Panc1 (cell line): ENCODE results near the gene LAMB3. TPM values are rescaled to one million over a fixed set of nuclear protein-coding genes. Genes with fewer than 3 reads are reported as not detected.
A peak's percentile ranks its signal among the peaks of the same experiment; 100 is the strongest.
"Not testable (repeated sequence)": the region's sequence is repeated elsewhere in the genome, so short reads cannot be mapped to it uniquely, and the experiment has no call there.

ENCODE experiments used
- ATAC-seq: fragments of 200-7000 bp; cut with Tn5 transposase; 2 replicates; pipeline ENCODE4 v1.9.1; 2020; ENCODE audit warnings: mild to moderate bottlenecking, moderate library complexity
- Bru-seq: library from RNA; stranded (reverse); fragments of 400-500 nt; gene quantifications from one replicate; lab custom pipeline; 2021; lab: Mats Ljungman, UMichigan
- BruChase-seq, 2 experiments: library from RNA; stranded (reverse); fragments of 400-500 nt; gene quantifications; one replicate each; lab custom pipeline; 2021; lab: Mats Ljungman, UMichigan
- BruUV-seq: library from RNA; stranded (reverse); fragments of 400-500 nt; replicated peaks from 2 replicates; lab custom pipeline; 2021; lab: Mats Ljungman, UMichigan
- CTCF ChIA-PET: fragments of 300-600 bp; sonication (Branson Sonifier 250); formaldehyde crosslinking; loops from one replicate; lab custom pipeline; 2022; ENCODE audit warnings: antibody characterized with exemption; lab: Charles Lee
- POLR2A ChIA-PET: fragments of 300-600 bp; sonication (Branson Sonifier 250); formaldehyde crosslinking; loops from one replicate; lab custom pipeline; 2022; ENCODE audit warnings: antibody characterized with exemption; lab: Charles Lee
- DNase-seq: peaks from one replicate; pipeline ENCODE4 v3.0.0-alpha.2; 2010; ENCODE audit warnings: low read depth, low spot score
- H3K27ac ChIP-seq: 2 replicates; pipeline ENCODE4 v1.5.1; 2011; ENCODE audit warnings: mild to moderate bottlenecking, low read length, inconsistent platforms
- H3K27me3 ChIP-seq: fragments of 200-500 bp; sonication (Bioruptor generic); 2 replicates; pipeline ENCODE4 v1.6.0; 2014; ENCODE audit warnings: low read length, inconsistent platforms; ENCODE audit not compliant: control insufficient read depth, insufficient read depth
- H3K36me3 ChIP-seq: fragments of 200-500 bp; sonication (Bioruptor generic); 2 replicates; pipeline ENCODE4 v1.5.1; 2014; ENCODE audit warnings: inconsistent platforms, mild to moderate bottlenecking, low read length, moderate library complexity; ENCODE audit not compliant: control insufficient read depth, insufficient read depth
- H3K4me1 ChIP-seq: 2 replicates; pipeline ENCODE4 v1.5.1; 2011; ENCODE audit warnings: inconsistent platforms, mild to moderate bottlenecking, low read length, moderate library complexity; ENCODE audit not compliant: control insufficient read depth, insufficient read depth
- H3K4me3 ChIP-seq, 2 experiments: 2 replicates each; pipeline ENCODE4 v1.5.1; 2011 to 2012; ENCODE audit warnings: low read depth in 2 of 2, low read length in 2 of 2, mild to moderate bottlenecking in 2 of 2, inconsistent platforms in 1 of 2, moderate library complexity in 1 of 2
- H3K9me3 ChIP-seq: fragments of 200-500 bp; sonication (Bioruptor generic); 2 replicates; pipeline ENCODE4 v1.5.1; 2014; ENCODE audit warnings: low read depth, mild to moderate bottlenecking, inconsistent platforms, low read length, moderate library complexity; ENCODE audit not compliant: control insufficient read depth, insufficient read depth
- POLR2AphosphoS5 ChIP-seq: IDR thresholded peaks from 2 replicates; pipeline ENCODE4 v1.6.1; 2012; ENCODE audit warnings: mild to moderate bottlenecking, low read depth, low read length, moderate library complexity
- SIN3A ChIP-seq: IDR thresholded peaks from 2 replicates; pipeline ENCODE4 v1.6.1; 2012; ENCODE audit warnings: low read depth, mild to moderate bottlenecking, low read length, moderate library complexity, borderline replicate concordance; ENCODE audit not compliant: insufficient read depth
- TCF7L2 ChIP-seq: IDR thresholded peaks from 2 replicates; pipeline ENCODE4 v1.6.1; 2011; ENCODE audit warnings: mild to moderate bottlenecking, low read depth, low read length, inconsistent platforms
- in situ Hi-C: cut with HindIII; loops from 2 replicates; pipeline ENCODE4 v1.10.0; 2016; ENCODE audit warnings: low sequenced_read_pairs, low pct_unique_long_range_greater_than_20kb
- intact Hi-C: fragments of 100-400 bp; cut with micrococcal nuclease; formaldehyde crosslinking; loops from one replicate; pipeline ENCODE4 v1.10.0; 2022; ENCODE audit not compliant: unreplicated experiment
- long read RNA-seq: library from polyadenylated mRNA; unstranded; transcript quantifications from one replicate; pipeline ENCODE4 v2.0.0, GENCODE V29; 2021; ENCODE audit not compliant: unreplicated experiment
- polyA plus RNA-seq: library from polyadenylated mRNA; unstranded; fragments of >200 nt; gene quantifications from one replicate; pipeline ENCODE4 v1.2.1, GENCODE V29; 2012; ENCODE audit warnings: missing spikeins; ENCODE audit not compliant: insufficient read length
- total RNA-seq: library from RNA; stranded (reverse); gene quantifications from one replicate; pipeline ENCODE4 v1.2.1, GENCODE V29; 2021; ENCODE audit not compliant: unreplicated experiment
- TF ChIP-seq, protein P1 (sequence below), 2 experiments: IDR thresholded peaks; 2 replicates each; pipeline ENCODE4 v1.6.1; 2011 to 2012; ENCODE audit warnings: low read depth in 2 of 2, control low read depth in 1 of 2, low read length in 1 of 2, mild to moderate bottlenecking in 1 of 2, moderate library complexity in 1 of 2; ENCODE audit not compliant: insufficient read depth in 1 of 2
- TF ChIP-seq, protein P2 (sequence below): fragments of 450-650 bp; IDR thresholded peaks from 2 replicates; pipeline ENCODE4 v1.5.1; 2017; ENCODE audit warnings: mild to moderate bottlenecking

The LAMB3 gene
- 0.85 TPM for total RNA-seq
- polyA plus RNA-seq = 0.21 TPM
- Bru-seq, nascent RNA = percentile 15 among the genes with signal in this experiment
- BruChase-seq, experiment 1, labeled RNA remaining after a 2-hour chase = percentile 16 among the genes with signal in this experiment
- percentile 21 among the genes with signal in this experiment for BruChase-seq, experiment 2, labeled RNA remaining after a 6-hour chase
- long read RNA-seq, full-length matches to known transcripts = 1 of 4 reads
- long read RNA-seq, partial matches to known transcripts = 1 of 4 reads
- long read RNA-seq, other reads (novel, unspliced or antisense) = 2 of 4 reads

DNA sequence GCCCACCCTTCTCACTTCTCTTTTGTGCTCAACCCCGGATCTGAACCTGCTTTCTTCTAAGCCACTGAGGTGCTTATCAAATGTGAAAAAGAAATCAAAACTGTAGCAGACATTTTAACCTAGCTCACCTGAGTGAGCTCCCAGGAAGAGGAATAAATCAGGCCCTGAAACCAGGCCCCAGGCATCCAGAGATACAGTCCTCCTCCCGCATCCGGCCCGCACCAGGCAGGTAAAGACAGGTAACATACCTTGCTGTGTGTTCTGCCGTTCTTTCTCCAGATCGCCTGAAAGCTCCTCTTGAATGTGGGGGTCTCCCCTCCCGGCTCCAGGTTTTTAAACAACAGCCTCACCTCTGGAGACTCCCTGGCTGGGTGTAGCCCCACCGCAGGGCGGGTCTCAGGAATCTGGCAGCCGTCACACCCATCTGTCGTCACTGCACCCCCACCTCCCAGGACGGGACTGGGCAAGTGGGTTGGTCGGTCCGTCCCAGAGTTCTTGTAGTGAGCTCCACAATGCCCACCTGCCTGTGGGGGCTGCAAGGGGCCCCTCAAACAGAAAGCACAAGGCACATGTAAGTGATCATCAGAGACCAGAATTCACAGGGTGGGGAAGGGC lies at the start of gene LAMB3:
LAMB3 (minus strand) TSS at position 305 of the 615 bp plus-strand sequence. CDS start 1,481 bp downstream, outside the sequence.
- ChIA-PET POLR2A (no interaction called here), CTCF (no interaction called here)
- intact Hi-C loops = no loop called here
- Histone ChIP-seq H3K36me3 (no peaks in the 10 kb centered on the region), H3K9me3 (no peaks in the 10 kb centered on the region), H3K4me1 (peaks cover 5% of the 10 kb centered on the region), H3K27ac (no peak within 1 kb of the TSS), H3K4me3 (no peak within 1 kb of the TSS), H3K27me3 (no peaks in the 10 kb centered on the region)
- DNase-seq (no peak), ATAC-seq (no peak)
- TF ChIP-seq, protein P1, sequence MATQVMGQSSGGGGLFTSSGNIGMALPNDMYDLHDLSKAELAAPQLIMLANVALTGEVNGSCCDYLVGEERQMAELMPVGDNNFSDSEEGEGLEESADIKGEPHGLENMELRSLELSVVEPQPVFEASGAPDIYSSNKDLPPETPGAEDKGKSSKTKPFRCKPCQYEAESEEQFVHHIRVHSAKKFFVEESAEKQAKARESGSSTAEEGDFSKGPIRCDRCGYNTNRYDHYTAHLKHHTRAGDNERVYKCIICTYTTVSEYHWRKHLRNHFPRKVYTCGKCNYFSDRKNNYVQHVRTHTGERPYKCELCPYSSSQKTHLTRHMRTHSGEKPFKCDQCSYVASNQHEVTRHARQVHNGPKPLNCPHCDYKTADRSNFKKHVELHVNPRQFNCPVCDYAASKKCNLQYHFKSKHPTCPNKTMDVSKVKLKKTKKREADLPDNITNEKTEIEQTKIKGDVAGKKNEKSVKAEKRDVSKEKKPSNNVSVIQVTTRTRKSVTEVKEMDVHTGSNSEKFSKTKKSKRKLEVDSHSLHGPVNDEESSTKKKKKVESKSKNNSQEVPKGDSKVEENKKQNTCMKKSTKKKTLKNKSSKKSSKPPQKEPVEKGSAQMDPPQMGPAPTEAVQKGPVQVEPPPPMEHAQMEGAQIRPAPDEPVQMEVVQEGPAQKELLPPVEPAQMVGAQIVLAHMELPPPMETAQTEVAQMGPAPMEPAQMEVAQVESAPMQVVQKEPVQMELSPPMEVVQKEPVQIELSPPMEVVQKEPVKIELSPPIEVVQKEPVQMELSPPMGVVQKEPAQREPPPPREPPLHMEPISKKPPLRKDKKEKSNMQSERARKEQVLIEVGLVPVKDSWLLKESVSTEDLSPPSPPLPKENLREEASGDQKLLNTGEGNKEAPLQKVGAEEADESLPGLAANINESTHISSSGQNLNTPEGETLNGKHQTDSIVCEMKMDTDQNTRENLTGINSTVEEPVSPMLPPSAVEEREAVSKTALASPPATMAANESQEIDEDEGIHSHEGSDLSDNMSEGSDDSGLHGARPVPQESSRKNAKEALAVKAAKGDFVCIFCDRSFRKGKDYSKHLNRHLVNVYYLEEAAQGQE (IDR thresholded peaks at IDR 0.05; ENCODE audit: insufficient read depth in 1 of 2, low read depth in 2 of 2, low read length in 1 of 2) = no peak
- no peak for TF ChIP-seq TCF7L2
- no peak for TF ChIP-seq POLR2AphosphoS5
- TF ChIP-seq SIN3A = no peak
- TF ChIP-seq, protein P2, sequence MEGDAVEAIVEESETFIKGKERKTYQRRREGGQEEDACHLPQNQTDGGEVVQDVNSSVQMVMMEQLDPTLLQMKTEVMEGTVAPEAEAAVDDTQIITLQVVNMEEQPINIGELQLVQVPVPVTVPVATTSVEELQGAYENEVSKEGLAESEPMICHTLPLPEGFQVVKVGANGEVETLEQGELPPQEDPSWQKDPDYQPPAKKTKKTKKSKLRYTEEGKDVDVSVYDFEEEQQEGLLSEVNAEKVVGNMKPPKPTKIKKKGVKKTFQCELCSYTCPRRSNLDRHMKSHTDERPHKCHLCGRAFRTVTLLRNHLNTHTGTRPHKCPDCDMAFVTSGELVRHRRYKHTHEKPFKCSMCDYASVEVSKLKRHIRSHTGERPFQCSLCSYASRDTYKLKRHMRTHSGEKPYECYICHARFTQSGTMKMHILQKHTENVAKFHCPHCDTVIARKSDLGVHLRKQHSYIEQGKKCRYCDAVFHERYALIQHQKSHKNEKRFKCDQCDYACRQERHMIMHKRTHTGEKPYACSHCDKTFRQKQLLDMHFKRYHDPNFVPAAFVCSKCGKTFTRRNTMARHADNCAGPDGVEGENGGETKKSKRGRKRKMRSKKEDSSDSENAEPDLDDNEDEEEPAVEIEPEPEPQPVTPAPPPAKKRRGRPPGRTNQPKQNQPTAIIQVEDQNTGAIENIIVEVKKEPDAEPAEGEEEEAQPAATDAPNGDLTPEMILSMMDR = no peak
- in situ Hi-C loops = no loop called here
- BruUV-seq = no TSS peak

DNA sequence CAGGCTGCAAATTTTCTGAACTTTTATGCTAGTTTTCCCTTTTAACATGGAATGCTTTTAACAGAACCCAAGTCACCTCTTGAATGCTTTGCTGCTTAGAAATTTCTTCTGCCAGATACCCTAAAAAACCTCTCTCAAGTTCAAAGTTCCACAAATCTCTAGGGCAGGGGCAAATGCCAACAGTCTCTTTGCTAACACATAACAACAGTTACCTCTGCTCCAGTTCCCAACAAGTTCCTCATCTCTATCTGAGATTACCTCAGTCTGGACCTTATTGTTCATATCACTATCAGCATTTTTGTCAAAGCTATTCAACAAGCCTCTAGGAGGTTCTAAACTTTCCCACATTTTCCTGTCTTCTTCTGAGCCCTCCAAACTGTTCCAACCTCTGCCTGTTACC lies 48.5 kb upstream of the LAMB3 start:
- CTCF ChIA-PET, H3K27me3 ChIP-seq, DNase-seq, H3K9me3 ChIP-seq, ATAC-seq, in situ Hi-C loops, H3K27ac ChIP-seq, H3K4me3 ChIP-seq, intact Hi-C loops, H3K36me3 ChIP-seq, BruUV-seq, POLR2A ChIA-PET, H3K4me1 ChIP-seq: not testable (repeated sequence)

DNA sequence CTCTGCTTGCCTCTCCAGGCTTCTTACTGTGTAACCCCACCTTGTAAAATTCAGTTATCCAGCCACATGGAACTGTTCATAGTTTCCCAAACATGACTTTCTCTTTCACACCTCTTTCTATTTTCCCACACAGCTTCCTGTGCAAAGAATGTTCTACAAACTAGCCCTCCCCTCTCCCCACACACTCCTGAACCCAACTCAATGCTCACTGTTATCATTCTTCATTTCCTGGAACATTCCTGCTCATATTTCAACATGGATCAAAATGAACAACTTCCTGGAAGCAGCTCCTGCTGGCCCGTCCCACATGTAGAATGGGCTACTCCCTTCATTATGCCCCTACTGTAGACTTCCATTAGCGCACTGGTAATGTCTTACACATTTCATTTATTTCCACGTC lies 44.9 kb upstream of the LAMB3 start:
- in situ Hi-C loops = no loop called here
- Histone ChIP-seq H3K27me3 (0 out of 2 replicates have a peak, but pooled peaks cover 2% of the 10 kb centered on the region), H3K27ac (no peak overlapping the region), H3K9me3 (no peaks in the 10 kb centered on the region), H3K36me3 (no peaks in the 10 kb centered on the region), H3K4me3 (no peak overlapping the region), H3K4me1 (no peaks in the 10 kb centered on the region)
- no TSS peak for BruUV-seq
- DNase-seq (no peak), ATAC-seq (no peak)
- ChIA-PET POLR2A (no interaction called here), CTCF (interaction anchor here (0.6 to 0.7 kb wide), 2 partner anchors 30 to 709 kb away, joined by 3 to 4 read pairs; no protein-coding TSS in a partner anchor)
- TF ChIP-seq POLR2AphosphoS5 (no peak), TCF7L2 (no peak), SIN3A (no peak)
- TF ChIP-seq, protein P1 (IDR thresholded peaks at IDR 0.05; ENCODE audit: insufficient read depth in 1 of 2, low read depth in 2 of 2, low read length in 1 of 2) = no peak
- TF ChIP-seq, protein P2 = no peak
- intact Hi-C loops = no loop called here
